ENCODE results near the gene TSPAN4. TPM values are rescaled to one million over a fixed set of nuclear protein-coding genes. Genes with fewer than 3 reads are reported as not detected.

The TSPAN4 gene
- total RNA-seq, 4 donors from 2014 or later: 139 to 256 (median 221) TPM

DNA sequence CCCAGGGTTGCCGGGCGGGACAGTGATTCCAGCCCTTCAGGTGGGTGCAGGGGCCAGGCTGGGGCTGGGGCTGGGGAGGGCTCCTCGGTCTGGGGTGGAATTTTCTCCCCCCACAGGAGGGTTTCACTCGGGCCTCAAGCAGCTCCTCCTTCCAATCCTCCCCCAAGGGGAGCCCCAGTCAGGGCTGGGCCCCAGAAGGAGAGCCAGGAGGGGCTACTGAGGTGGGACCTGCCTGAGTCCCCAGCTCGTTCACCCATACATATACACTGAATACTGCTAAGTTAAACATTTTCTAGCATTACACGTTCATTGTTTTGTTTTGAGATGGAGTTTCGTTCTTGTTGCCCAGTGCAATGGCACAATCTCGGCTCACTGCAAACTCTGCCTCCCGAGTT lies 16.4 kb upstream of the TSPAN4 start:
- Histone ChIP-seq H3K4me3 (no peak overlapping the region), H3K4me1 (peaks cover 0 to 66% (median 45%) of the 10 kb centered on the region in 4 donors), H3K9me3 (no peaks in the 10 kb centered on the region), H3K36me3 (peaks cover 0 to 46% (median 26%) of the 10 kb centered on the region in 3 donors), H3K27me3 (peaks cover 0 to 55% of the 10 kb centered on the region in 2 donors), H3K27ac (peak overlapping the region in 1 of 4 donors; percentile 72)
- TF ChIP-seq POLR2A (IDR thresholded peaks at IDR 0.05) (no peak), EP300 (IDR thresholded peaks at IDR 0.05) (no peak)
- 79 to 82% methylated on average over 9 of the region's 9 CpGs for WGBS, 2 donors
- DNase-seq (ENCODE audit: low spot score in 2 of 2): no peak

DNA sequence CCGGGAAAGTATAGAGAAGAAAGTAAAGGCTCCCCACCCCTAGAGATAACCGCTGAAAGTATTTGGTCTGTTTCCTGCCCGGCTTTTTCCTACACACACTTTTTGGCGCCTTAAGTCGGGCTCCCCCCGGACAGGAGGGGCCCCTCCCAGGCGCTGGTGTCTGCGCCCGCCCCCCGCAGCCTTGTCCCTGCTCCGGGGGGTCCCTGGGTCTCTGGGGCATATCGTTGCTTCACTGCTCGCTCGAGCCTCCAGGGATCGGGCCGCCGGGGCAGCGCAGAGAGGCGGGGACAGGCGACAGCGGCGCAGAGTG lies 15.9 kb upstream of the TSPAN4 start:
- peak overlapping the region in 2 of 4 donors; percentile 60 to 72 for H3K27ac ChIP-seq
- peaks cover 0 to 66% (median 42%) of the 10 kb centered on the region in 4 donors for H3K4me1 ChIP-seq
- no peak for DNase-seq (ENCODE audit: low spot score in 2 of 2)
- peaks cover 0 to 59% of the 10 kb centered on the region in 2 donors for H3K27me3 ChIP-seq
- H3K9me3 ChIP-seq: no peaks in the 10 kb centered on the region
- TF ChIP-seq, protein P1, sequence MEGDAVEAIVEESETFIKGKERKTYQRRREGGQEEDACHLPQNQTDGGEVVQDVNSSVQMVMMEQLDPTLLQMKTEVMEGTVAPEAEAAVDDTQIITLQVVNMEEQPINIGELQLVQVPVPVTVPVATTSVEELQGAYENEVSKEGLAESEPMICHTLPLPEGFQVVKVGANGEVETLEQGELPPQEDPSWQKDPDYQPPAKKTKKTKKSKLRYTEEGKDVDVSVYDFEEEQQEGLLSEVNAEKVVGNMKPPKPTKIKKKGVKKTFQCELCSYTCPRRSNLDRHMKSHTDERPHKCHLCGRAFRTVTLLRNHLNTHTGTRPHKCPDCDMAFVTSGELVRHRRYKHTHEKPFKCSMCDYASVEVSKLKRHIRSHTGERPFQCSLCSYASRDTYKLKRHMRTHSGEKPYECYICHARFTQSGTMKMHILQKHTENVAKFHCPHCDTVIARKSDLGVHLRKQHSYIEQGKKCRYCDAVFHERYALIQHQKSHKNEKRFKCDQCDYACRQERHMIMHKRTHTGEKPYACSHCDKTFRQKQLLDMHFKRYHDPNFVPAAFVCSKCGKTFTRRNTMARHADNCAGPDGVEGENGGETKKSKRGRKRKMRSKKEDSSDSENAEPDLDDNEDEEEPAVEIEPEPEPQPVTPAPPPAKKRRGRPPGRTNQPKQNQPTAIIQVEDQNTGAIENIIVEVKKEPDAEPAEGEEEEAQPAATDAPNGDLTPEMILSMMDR (IDR thresholded peaks at IDR 0.05): no peak
- TF ChIP-seq POLR2A (IDR thresholded peaks at IDR 0.05) (no peak), EP300 (IDR thresholded peaks at IDR 0.05) (no peak)
- H3K4me3 ChIP-seq: peak overlapping the region in 2 of 4 donors; percentile 43 to 49
- 2 to 21% methylated on average over 2 to 20 of the region's 22 CpGs for WGBS, 2 donors
- peaks cover 0 to 42% (median 26%) of the 10 kb centered on the region in 3 donors for H3K36me3 ChIP-seq

DNA sequence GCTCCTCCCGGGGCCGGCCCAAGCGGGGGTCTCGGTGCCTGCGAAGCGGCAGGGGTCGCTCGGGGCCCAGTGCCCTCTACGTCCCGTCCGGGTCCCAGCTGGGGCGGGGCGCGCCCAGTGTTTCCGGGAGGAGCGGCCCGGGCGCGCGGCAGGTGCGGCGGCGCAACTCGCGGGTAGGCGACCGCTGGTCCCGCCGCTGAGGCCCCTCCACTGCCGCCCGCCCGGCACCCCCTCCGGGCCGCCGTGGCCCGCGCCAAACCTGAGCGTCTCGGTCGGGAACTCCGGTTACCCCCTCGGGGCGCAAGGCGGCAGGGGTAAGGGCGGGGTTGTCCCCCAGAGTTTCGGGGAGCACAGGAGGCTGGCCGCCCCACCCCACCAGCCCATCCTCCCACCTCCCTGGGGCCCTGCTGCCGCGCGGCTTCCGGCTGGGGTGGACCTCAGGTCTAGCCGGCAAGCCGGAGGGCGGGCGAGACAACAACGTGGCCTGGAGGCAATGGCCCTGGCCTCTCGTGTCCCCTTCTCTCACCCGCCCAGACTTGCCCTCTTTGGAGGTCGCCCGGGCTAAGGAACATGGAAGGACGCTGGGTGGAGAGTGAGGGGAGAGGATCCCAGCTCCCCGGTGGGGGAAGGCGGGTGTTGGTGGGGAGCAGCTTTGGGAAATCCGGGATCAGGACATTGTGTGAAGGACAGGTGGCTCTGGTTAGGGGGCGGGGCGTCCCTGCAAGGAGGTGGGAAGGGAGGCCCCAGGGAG lies 15.3 kb upstream of the TSPAN4 start:
- Histone ChIP-seq H3K36me3 (peaks cover 0 to 36% (median 23%) of the 10 kb centered on the region in 3 donors), H3K27ac (peak overlapping the region in 3 of 4 donors; percentile 43 to 72 (median 60)), H3K9me3 (no peaks in the 10 kb centered on the region), H3K4me3 (peak overlapping the region in 2 of 4 donors; percentile 43 to 49), H3K27me3 (peaks cover 0 to 59% of the 10 kb centered on the region in 2 donors), H3K4me1 (peaks cover 0 to 66% (median 41%) of the 10 kb centered on the region in 4 donors)
- no peak for DNase-seq (ENCODE audit: low spot score in 2 of 2)
- TF ChIP-seq, protein P1 (IDR thresholded peaks at IDR 0.05): no peak
- no peak for TF ChIP-seq EP300 (IDR thresholded peaks at IDR 0.05)
- no peak for TF ChIP-seq POLR2A (IDR thresholded peaks at IDR 0.05)
- 24 to 29% methylated on average over 16 to 18 of the region's 66 CpGs for WGBS, 2 donors

DNA sequence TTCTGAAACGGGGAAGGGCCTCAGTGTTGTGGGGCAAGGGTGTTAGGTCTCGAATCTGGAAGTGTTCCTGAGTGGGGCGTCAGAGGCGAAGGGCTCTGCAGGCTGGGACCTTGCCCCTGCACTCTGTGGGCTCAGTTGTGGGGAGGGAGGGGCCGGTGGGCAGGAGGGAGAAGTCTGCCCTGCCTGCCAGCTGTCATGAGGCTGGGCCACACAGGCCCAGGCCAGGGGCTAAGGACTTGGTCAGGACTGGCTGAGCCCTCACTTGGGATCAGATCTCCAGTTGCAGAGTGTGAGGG lies 14.8 kb upstream of the TSPAN4 start, which contains the start of gene CRACR2B:
CRACR2B (plus strand) TSS at position 23 of the 296 bp plus-strand sequence. CDS start 689 bp downstream, outside the sequence.
- H3K4me1 ChIP-seq: peaks cover 0 to 65% (median 44%) of the 10 kb centered on the region in 4 donors
- H3K36me3 ChIP-seq: peaks cover 0 to 31% (median 20%) of the 10 kb centered on the region in 3 donors
- peak within 1 kb of the TSS in 2 of 4 donors; percentile 43 to 49 for H3K4me3 ChIP-seq
- DNase-seq (ENCODE audit: low spot score in 2 of 2): no peak
- no peaks in the 10 kb centered on the region for H3K9me3 ChIP-seq
- peaks cover 0 to 59% of the 10 kb centered on the region in 2 donors for H3K27me3 ChIP-seq
- 67 to 68% methylated on average over 5 of the region's 5 CpGs for WGBS, 2 donors
- TF ChIP-seq EP300 (IDR thresholded peaks at IDR 0.05) (no peak), POLR2A (IDR thresholded peaks at IDR 0.05) (no peak)
- TF ChIP-seq, protein P1 (IDR thresholded peaks at IDR 0.05): no peak
- H3K27ac ChIP-seq: peak within 1 kb of the TSS in 3 of 4 donors; percentile 60 to 72 (median 65)

DNA sequence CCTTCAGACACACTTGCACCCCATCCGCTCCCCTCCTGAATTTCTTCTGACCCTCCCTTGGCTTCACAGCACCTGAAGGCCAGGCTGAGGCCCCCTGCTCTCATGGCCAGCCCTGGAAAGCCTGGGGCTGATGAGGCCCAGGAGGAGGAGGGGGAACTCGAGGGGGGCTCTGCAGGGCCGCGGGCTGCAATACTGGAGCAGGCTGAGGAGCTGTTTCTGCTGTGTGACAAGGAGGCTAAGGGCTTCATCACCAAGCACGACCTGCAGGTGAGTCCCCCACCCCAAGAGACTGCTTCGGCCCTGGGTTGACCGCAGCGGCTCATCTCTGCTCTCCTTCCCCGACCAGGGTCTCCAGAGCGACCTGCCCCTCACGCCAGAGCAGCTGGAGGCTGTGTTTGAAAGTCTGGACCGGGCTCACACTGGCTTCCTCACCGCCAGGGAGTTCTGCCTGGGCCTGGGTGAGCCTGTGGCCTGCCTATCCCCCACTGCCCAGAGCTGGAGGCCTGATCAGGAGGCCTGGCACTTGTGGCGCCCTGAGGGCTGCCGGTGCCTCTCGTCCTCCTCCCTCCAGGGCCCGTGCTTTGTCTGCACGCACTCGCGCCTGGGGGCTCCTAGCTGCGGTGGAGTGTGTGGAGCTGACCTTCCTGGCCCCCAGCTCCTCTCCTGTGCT lies 14.0 kb upstream of the TSPAN4 start:
- Histone ChIP-seq H3K27ac (peak overlapping the region in 3 of 4 donors; percentile 3 to 65 (median 32)), H3K9me3 (no peaks in the 10 kb centered on the region), H3K4me3 (peak overlapping the region in 1 of 4 donors; percentile 44), H3K4me1 (peaks cover 0 to 67% (median 47%) of the 10 kb centered on the region in 4 donors), H3K27me3 (peaks cover 0 to 59% of the 10 kb centered on the region in 2 donors), H3K36me3 (peaks cover 0 to 23% (median 19%) of the 10 kb centered on the region in 3 donors)
- TF ChIP-seq EP300 (IDR thresholded peaks at IDR 0.05): no peak
- TF ChIP-seq, protein P1 (IDR thresholded peaks at IDR 0.05): no peak
- no peak for TF ChIP-seq POLR2A (IDR thresholded peaks at IDR 0.05)
- no peak for DNase-seq (ENCODE audit: low spot score in 2 of 2)
- 59 to 71% methylated on average over 15 to 21 of the region's 21 CpGs for WGBS, 2 donors

Measured in tibial nerve (tissue), 4 donors.